ENCODE results near the gene MBNL2.

MBNL2 gene

GRCh38 chr13:97353927-97354675, 132.0 kb downstream of the MBNL2 start:
- DNase-seq = no peak

DNA sequence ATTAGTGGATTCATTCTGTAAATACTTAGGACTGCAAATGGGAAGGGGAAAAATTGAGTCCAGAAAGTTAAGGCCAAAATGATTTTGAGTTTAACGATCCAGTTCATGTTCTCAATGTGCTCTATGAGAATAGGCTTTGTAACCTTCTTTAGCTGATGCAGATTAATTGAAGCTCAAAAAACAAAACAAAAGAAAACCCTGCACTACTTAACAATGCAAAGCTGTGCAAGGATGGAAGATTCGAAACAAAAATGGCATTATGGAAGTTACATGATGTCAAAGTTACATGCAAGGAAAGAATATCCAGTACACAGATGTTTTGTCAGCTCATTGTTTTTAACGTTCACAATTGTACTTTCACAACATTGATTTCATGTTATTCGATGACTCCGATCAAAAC, 132.7 kb downstream of the MBNL2 start:
- DNase-seq = no peak

DNA sequence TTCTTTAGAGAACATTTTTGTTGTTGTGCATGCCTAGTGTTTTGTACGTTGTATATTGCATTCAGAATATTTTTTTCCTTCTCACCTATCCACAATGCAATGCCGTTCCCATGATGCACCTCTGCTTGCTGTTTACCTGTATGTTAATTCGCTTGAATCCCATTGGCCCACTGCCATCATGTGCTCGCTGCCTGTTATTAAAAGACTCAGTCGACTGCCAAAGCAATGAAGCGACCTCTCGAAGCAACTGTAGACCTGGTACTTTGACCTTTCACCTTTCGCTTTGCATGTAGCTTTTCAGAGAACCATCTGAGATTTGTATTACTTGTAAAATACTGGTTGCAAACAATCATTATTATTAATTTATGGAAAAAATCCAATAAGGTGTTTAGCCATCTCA, 134.5 kb downstream of the MBNL2 start:
- DNase-seq = no peak

- DNase-seq = peak; percentile 73
Measured at GRCh38 chr13:97359181-97360057, 137.3 kb downstream of the MBNL2 start.

GRCh38 chr13:97360610-97361009, 138.5 kb downstream of the MBNL2 start:
- no peak for DNase-seq

DNA sequence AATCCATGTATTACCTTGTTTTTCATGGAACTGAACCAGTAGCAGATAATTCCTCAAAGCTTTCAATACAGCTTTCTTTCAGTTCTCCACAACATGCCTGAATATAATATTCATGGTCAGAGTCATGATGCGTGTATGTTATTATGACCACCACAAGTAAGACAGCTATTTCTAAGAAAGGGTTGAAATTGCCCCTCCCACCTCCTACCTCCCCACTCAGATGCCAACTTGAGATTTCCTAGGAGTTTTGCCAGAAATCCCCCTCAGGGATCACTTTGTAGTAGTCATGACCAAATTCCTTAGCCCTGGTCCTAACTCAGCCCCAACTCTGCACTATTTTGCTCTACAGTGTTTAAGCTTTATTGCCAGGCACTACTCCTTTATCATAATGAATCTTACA, 141.9 kb downstream of the MBNL2 start:
- no peak for DNase-seq

GRCh38 chr13:97364827-97365226, 142.7 kb downstream of the MBNL2 start:
- DNase-seq = no peak

- peak; percentile 19 for DNase-seq
Measured at GRCh38 chr13:97366172-97366688, 144.1 kb downstream of the MBNL2 start.

GRCh38 chr13:97367016-97367822, 145.1 kb downstream of the MBNL2 start:
- DNase-seq = no peak

DNA sequence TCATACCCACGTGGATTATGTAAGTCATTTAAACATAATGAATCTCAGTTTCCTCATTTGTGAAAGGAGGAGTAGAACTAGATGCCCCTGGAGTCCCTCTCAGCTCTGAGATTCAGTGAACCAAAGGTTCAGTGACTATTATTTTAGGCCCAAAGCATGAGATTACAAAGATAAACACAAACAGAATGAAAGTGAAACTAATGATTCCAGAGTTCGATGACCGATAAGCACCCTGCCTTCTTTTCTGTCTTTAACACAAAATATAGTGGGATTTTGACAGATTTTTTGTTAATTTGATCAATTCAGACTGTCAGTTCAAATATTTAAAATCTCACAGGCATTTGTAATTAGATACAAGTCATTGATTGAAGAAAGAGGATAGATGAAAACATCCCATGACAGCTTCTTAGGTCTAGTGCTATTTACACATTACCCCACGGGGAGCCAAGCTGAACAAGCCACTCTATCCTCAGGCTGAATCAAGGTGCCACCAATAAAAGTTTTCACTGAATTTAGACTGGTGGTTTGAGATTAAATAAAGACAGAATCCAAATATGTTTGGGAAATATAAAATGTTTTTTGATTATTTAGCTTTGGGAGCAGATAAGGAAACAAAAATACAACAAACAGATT, 147.2 kb downstream of the MBNL2 start:
- no peak for DNase-seq

DNA sequence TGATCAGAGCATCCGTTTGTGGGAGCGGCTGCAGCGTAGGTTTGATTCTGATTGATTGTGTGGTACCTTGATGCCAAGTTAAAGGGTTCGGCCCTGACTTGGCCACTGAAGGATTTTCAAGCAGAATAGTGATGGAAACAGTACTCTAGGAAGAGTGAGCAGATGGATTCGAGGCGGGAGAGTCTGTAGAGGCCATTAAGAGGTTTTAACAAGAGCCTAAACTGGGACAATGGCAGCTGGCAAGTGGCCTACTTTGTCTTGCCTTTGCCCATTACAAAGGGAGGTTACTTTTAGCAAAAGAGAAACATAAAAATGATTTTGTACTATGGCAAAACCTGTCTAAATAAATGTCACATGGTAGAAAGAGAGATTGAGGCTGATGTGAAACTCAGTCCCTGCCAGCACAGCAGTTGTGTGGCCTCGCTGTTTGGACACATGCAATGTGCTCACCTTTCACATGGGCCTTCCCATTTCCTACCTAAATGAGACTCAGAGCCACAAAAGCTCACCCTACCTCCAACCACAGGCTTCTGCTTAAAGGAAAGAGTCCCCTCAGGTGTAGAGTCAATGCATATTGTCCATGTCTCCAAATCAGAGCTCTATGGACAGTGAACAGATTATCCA, 149.5 kb downstream of the MBNL2 start:
- DNase-seq = no peak

DNA sequence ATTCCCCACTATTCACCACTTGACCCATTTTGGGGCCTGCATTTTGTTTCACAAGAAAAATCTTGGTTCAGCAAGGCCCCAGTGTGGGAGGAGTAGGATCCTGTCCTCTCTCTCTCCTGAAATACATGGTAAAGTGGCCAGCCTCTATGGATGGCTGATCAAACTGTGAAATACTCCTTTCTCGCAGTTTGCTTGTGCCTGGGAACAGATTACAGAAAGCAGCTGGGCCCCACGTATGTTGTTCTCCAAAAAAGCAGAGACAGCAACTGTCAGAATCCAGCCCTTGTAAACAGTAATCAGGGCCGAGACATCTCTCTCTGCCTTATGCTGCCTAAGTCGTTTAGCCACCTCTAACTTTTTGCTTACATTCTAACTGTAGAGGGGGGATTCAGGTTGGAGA, 150.8 kb downstream of the MBNL2 start:
- no peak for DNase-seq

DNA sequence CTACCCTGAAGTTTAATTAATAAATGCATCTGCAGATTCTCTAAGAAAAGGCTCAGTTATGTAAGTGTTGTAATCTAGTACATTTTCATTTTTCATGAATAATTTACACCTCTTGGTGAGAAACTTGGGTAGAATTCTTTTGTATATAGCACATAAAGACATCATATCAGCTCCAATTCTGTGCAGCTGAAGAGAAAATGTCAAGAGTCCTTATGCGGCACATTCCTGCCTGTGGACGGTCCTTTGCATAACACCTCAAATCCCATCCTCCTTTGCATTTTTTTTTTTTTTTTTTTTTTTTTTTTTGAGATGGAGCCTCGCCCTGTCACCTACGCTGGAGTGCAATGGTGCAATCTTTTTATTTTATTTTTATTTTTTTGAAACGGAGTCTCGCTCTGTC, 151.7 kb downstream of the MBNL2 start:
- DNase-seq = no peak

- DNase-seq = no peak
Measured at GRCh38 chr13:97376981-97377380, 154.8 kb downstream of the MBNL2 start.

- no peak for DNase-seq
Measured at GRCh38 chr13:97379386-97379785, 157.3 kb downstream of the MBNL2 start.

DNA sequence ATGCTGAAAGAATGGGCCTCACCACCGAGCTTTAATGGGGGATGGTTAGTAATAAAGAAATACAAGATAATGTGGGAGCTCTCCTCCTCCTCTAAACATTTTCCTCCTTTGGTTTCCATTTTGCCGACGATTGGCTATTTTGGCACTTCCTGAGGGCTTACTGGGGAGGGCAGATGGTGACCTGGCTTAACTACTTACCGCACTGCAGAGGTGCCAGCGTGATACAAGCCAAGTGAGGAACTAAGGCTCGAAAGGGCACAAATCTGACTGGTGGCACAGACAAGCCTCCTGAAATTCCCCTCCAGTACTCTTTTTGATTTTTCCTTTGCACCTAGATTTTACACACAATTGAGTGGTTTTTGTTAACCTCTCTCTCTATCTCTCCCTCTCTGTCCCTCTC, 158.6 kb downstream of the MBNL2 start:
- DNase-seq = no peak

- DNase-seq = no peak
Measured at GRCh38 chr13:97381189-97381588, 159.1 kb downstream of the MBNL2 start.

GRCh38 chr13:97382276-97382675, 160.1 kb downstream of the MBNL2 start:
- no peak for DNase-seq

GRCh38 chr13:97384371-97384770, 162.2 kb downstream of the MBNL2 start:
- DNase-seq = no peak

DNA sequence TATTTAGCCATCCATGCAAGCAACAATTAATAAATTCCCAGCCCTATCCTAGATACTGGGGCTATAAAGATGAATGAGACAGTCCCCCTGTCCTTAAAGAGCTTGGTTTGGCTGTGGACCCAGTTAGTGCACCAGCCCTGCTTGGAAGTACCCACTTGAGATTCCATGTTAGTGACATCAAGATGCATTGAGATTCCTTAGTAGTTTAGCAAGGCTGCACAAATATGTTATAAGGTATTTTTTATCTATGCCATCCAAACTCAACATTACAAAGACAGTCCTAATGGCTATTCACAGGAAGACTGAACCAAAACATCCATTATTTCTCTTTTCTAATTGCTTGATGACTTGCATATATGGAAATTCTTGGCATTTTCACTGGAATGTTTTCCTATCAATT, 163.0 kb downstream of the MBNL2 start:
- DNase-seq = no peak

GRCh38 chr13:97385854-97386253, 163.7 kb downstream of the MBNL2 start:
- no peak for DNase-seq

GRCh38 chr13:97386801-97387484, 164.8 kb downstream of the MBNL2 start:
- no peak for DNase-seq
